Measurements from ENCODE around the gene PEX7. TPM values are rescaled to one million over a fixed set of nuclear protein-coding genes. Genes with fewer than 3 reads are reported as not detected.

Gene PEX7
- polyA plus RNA-seq, 3 donors: 3.0 to 6.1 (median 3.9) TPM

DNA sequence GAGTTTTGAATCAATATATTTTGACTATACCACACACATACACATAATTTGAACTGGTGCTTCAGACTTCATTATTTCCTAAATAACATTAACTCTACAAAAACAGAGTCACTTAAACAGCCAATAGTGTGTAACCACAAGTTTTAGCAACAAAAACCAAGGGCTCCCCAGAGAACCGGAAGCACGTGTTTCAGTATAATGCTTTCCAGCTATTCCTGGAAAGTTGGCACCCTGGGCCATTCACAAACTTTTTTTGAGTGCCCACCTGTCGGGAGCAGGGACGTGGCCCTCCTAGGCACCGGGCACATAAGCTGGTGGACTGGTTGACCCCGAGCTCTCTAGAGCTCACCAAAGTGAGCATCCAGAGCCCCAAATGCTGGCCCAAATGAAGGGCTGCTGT lies 97.8 kb downstream of the PEX7 start:
- Mint-ChIP-seq H3K27ac (peak overlapping the region in 1 of 7 donors; percentile 38), H3K27me3 (ENCODE audit: low read depth in 3 of 3) (peaks cover 67 to 75% (median 72%) of the 10 kb centered on the region in 3 donors), H3K4me1 (peaks cover 35% of the 10 kb centered on the region), H3K36me3 (peaks cover 11 to 21% of the 10 kb centered on the region in 2 donors), H3K9me3 (peaks cover 0 to 17% (median 14%) of the 10 kb centered on the region in 7 donors), H3K4me3 (peak overlapping the region; percentile 79 to 92)
- 17% methylated on average over 6 of the region's 6 CpGs for WGBS (ENCODE audit: insufficient coverage)
- H3K79me2 ChIP-seq (ENCODE audit: insufficient read depth, low read length): no peaks in the 10 kb centered on the region
- H3K4me2 ChIP-seq (replicated peaks; ENCODE audit: extremely low read depth, low read length, poor library complexity, severe bottlenecking): peak overlapping the region; percentile 79
- peaks cover 0 to 28% of the 10 kb centered on the region in 2 donors for H3K9me3 ChIP-seq (replicated peaks in 1 of 2; ENCODE audit: control insufficient read depth in 1 of 2, insufficient read depth in 1 of 2, low read length in 2 of 2)
- no peak for DNase-seq
- H3K36me3 ChIP-seq (replicated peaks in 1 of 2; ENCODE audit: control insufficient read depth in 1 of 2, insufficient read depth in 2 of 2, low read length in 2 of 2): no peaks in the 10 kb centered on the region
- no peaks in the 10 kb centered on the region for H4K20me1 ChIP-seq (ENCODE audit: insufficient read depth, low read length)
- no peak for TF ChIP-seq CTCF (IDR thresholded peaks at IDR 0.05)
- no peak overlapping the region for H2AFZ ChIP-seq (ENCODE audit: insufficient read depth, low read depth, low read length, poor library complexity, severe bottlenecking)
- no peak overlapping the region for H3K9ac ChIP-seq (ENCODE audit: insufficient read depth, low read length, poor library complexity, severe bottlenecking)
- intact Hi-C loops (cut with micrococcal nuclease): no loop called here
- H3K4me1 ChIP-seq (ENCODE audit: control insufficient read depth in 1 of 2, insufficient read depth in 2 of 2, low read length in 2 of 2): peaks cover 34 to 41% of the 10 kb centered on the region in 2 donors
- H3K27ac ChIP-seq (ENCODE audit: low read depth in 1 of 2, low read length in 2 of 2): no peak overlapping the region
- H3K27me3 ChIP-seq (ENCODE audit: control insufficient read depth in 2 of 2, insufficient read depth in 2 of 2, low read length in 2 of 2): peaks cover 55 to 66% of the 10 kb centered on the region in 2 donors
- peak overlapping the region in 1 of 3 experiments; percentile 74 for H3K4me3 ChIP-seq (replicated peaks in 1 of 3; ENCODE audit: low read depth in 2 of 3, low read length in 3 of 3)

DNA sequence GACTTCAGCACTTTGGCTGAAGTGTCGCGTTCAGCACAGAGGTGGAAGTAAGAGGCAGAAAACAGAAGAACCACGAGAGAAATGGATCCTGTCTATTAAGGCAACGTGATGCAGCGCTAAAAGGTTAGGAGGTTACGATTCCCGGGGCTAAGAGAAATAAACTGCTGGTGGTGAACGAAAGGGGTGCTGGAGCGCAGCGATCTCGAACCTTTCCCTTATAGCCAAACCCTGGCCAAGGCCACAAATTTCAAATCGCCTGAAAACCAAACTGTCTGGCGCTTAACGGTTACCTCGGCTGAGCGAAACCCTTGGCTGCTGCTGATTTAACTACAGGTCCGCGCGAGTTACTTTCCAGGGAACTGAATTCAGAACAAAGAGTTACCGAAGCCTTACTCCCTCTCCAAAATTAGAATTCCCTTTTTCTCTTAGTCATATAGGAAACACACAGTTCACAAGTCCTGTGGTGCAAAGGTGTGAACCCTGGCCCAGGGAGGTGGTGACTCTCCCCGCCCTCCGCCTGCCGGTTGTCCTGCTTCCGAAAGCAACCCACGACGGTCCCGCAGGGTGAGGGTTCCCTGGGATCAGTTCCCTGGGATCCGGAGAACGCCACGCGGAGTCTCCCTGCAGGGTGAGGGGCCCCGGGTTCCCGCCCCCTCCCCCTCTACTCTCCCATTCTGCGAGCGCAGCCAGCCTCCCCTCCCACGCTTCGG lies 98.4 kb downstream of the PEX7 start:
- Histone ChIP-seq H3K79me2 (ENCODE audit: insufficient read depth, low read length) (no peaks in the 10 kb centered on the region), H4K20me1 (ENCODE audit: insufficient read depth, low read length) (no peaks in the 10 kb centered on the region), H3K36me3 (replicated peaks in 1 of 2; ENCODE audit: control insufficient read depth in 1 of 2, insufficient read depth in 2 of 2, low read length in 2 of 2) (no peaks in the 10 kb centered on the region), H3K4me2 (replicated peaks; ENCODE audit: extremely low read depth, low read length, poor library complexity, severe bottlenecking) (peak overlapping the region; percentile 79), H3K4me3 (replicated peaks in 1 of 3; ENCODE audit: low read depth in 2 of 3, low read length in 3 of 3) (peak overlapping the region; percentile 28 to 74 (median 28)), H2AFZ (ENCODE audit: insufficient read depth, low read depth, low read length, poor library complexity, severe bottlenecking) (peak overlapping the region; percentile 59), H3K4me1 (ENCODE audit: control insufficient read depth in 1 of 2, insufficient read depth in 2 of 2, low read length in 2 of 2) (peaks cover 34 to 41% of the 10 kb centered on the region in 2 donors), H3K9ac (ENCODE audit: insufficient read depth, low read length, poor library complexity, severe bottlenecking) (peak overlapping the region; percentile 27), H3K9me3 (replicated peaks in 1 of 2; ENCODE audit: control insufficient read depth in 1 of 2, insufficient read depth in 1 of 2, low read length in 2 of 2) (peaks cover 0 to 28% of the 10 kb centered on the region in 2 donors), H3K27me3 (ENCODE audit: control insufficient read depth in 2 of 2, insufficient read depth in 2 of 2, low read length in 2 of 2) (peaks cover 55 to 73% of the 10 kb centered on the region in 2 donors), H3K27ac (ENCODE audit: low read depth in 1 of 2, low read length in 2 of 2) (no peak overlapping the region)
- TF ChIP-seq CTCF (IDR thresholded peaks at IDR 0.05): no peak
- H3K4me3 Mint-ChIP-seq: peak overlapping the region; percentile 79 to 92
- peak overlapping the region in 2 of 7 donors; percentile 38 to 49 for H3K27ac Mint-ChIP-seq
- peaks cover 35% of the 10 kb centered on the region for H3K4me1 Mint-ChIP-seq
- intact Hi-C loops (cut with micrococcal nuclease): no loop called here
- peaks cover 5 to 15% of the 10 kb centered on the region in 2 donors for H3K36me3 Mint-ChIP-seq
- H3K9me3 Mint-ChIP-seq: peaks cover 0 to 17% (median 14%) of the 10 kb centered on the region in 7 donors
- peaks cover 69 to 81% (median 72%) of the 10 kb centered on the region in 3 donors for H3K27me3 Mint-ChIP-seq (ENCODE audit: low read depth in 3 of 3)
- no peak for DNase-seq
- 2% methylated on average over 28 of the region's 37 CpGs for WGBS (ENCODE audit: insufficient coverage)
